ENCODE data around the gene TRDN. TPM values are rescaled to one million over a fixed set of nuclear protein-coding genes. Genes with fewer than 3 reads are reported as not detected.
A peak's percentile ranks its signal among the peaks of the same experiment; 100 is the strongest.

Gene TRDN
- total and polyA plus RNA-seq, 3 experiments from 2014 or later = not detected

- ChIA-PET POLR2A (no interaction called here), CTCF (no interaction called here)
- no peaks in the 10 kb centered on the region for H3K27me3 ChIP-seq (ENCODE audit: insufficient read depth, low read length, poor library complexity, severe bottlenecking)
- Mint-ChIP-seq H3K9me3 (peaks cover 0 to 2% (median 0%) of the 10 kb centered on the region in 5 donors), H3K4me1 (peaks cover 0 to 3% (median 0%) of the 10 kb centered on the region in 3 donors), H3K27me3 (no peaks in the 10 kb centered on the region), H3K27ac (no peak overlapping the region), H3K36me3 (no peaks in the 10 kb centered on the region), H3K4me3 (no peak overlapping the region)
- no peak for DNase-seq
- H3K27ac ChIP-seq (ENCODE audit: low read depth, low read length) = no peak overlapping the region
- no peak overlapping the region for H3K4me3 ChIP-seq (ENCODE audit: low read length)
- no peaks in the 10 kb centered on the region for H3K36me3 ChIP-seq (ENCODE audit: insufficient read depth, low read length)
- no peaks in the 10 kb centered on the region for H3K4me1 ChIP-seq (ENCODE audit: insufficient read depth, low read length)
- H3K9me3 ChIP-seq (ENCODE audit: low read length) = no peaks in the 10 kb centered on the region
Measured at GRCh38 chr6:123661105-123661891, 24.5 kb upstream of the TRDN start.

GRCh38 chr6:123659960-123660748, 23.4 kb upstream of the TRDN start:
- no peak for DNase-seq
- Mint-ChIP-seq H3K36me3 (no peaks in the 10 kb centered on the region), H3K9me3 (peaks cover 0 to 2% (median 0%) of the 10 kb centered on the region in 5 donors), H3K4me1 (peaks cover 0 to 4% (median 0%) of the 10 kb centered on the region in 3 donors), H3K27ac (no peak overlapping the region), H3K27me3 (no peaks in the 10 kb centered on the region), H3K4me3 (no peak overlapping the region)
- Histone ChIP-seq H3K36me3 (ENCODE audit: insufficient read depth, low read length) (no peaks in the 10 kb centered on the region), H3K27me3 (ENCODE audit: insufficient read depth, low read length, poor library complexity, severe bottlenecking) (no peaks in the 10 kb centered on the region), H3K27ac (ENCODE audit: low read depth, low read length) (no peak overlapping the region), H3K4me1 (ENCODE audit: insufficient read depth, low read length) (no peaks in the 10 kb centered on the region), H3K9me3 (ENCODE audit: low read length) (no peaks in the 10 kb centered on the region), H3K4me3 (ENCODE audit: low read length) (no peak overlapping the region)
- ChIA-PET POLR2A (no interaction called here), CTCF (no interaction called here)

- Mint-ChIP-seq H3K27ac (no peak overlapping the region), H3K27me3 (no peaks in the 10 kb centered on the region), H3K36me3 (no peaks in the 10 kb centered on the region), H3K4me3 (no peak overlapping the region), H3K9me3 (peaks cover 0 to 2% (median 0%) of the 10 kb centered on the region in 5 donors), H3K4me1 (peaks cover 0 to 4% (median 0%) of the 10 kb centered on the region in 3 donors)
- ChIA-PET CTCF (no interaction called here), POLR2A (no interaction called here)
- H3K9me3 ChIP-seq (ENCODE audit: low read length) = no peaks in the 10 kb centered on the region
- H3K36me3 ChIP-seq (ENCODE audit: insufficient read depth, low read length) = no peaks in the 10 kb centered on the region
- H3K27me3 ChIP-seq (ENCODE audit: insufficient read depth, low read length, poor library complexity, severe bottlenecking) = no peaks in the 10 kb centered on the region
- no peaks in the 10 kb centered on the region for H3K4me1 ChIP-seq (ENCODE audit: insufficient read depth, low read length)
- no peak for DNase-seq
- H3K4me3 ChIP-seq (ENCODE audit: low read length) = no peak overlapping the region
- H3K27ac ChIP-seq (ENCODE audit: low read depth, low read length) = no peak overlapping the region
Measured at GRCh38 chr6:123658848-123659247, 22.1 kb upstream of the TRDN start.

GRCh38 chr6:123655521-123656306, 19.0 kb upstream of the TRDN start:
- DNase-seq = no peak
- Mint-ChIP-seq H3K9me3 (peaks cover 0 to 2% (median 0%) of the 10 kb centered on the region in 5 donors), H3K4me3 (peak overlapping the region in 4 of 7 donors; percentile 29 to 54 (median 42)), H3K36me3 (no peaks in the 10 kb centered on the region), H3K4me1 (peaks cover 0 to 4% (median 0%) of the 10 kb centered on the region in 3 donors), H3K27me3 (no peaks in the 10 kb centered on the region), H3K27ac (peak overlapping the region in 1 of 8 donors; percentile 22)
- Histone ChIP-seq H3K27ac (ENCODE audit: low read depth, low read length) (no peak overlapping the region), H3K4me3 (ENCODE audit: low read length) (no peak overlapping the region), H3K36me3 (ENCODE audit: insufficient read depth, low read length) (no peaks in the 10 kb centered on the region), H3K9me3 (ENCODE audit: low read length) (no peaks in the 10 kb centered on the region), H3K27me3 (ENCODE audit: insufficient read depth, low read length, poor library complexity, severe bottlenecking) (no peaks in the 10 kb centered on the region), H3K4me1 (ENCODE audit: insufficient read depth, low read length) (no peaks in the 10 kb centered on the region)
- ChIA-PET CTCF (no interaction called here), POLR2A (no interaction called here)

- peaks cover 0 to 7% (median 4%) of the 10 kb centered on the region in 5 donors for H3K9me3 Mint-ChIP-seq
- CTCF ChIA-PET = no interaction called here
- POLR2A ChIA-PET = no interaction called here
Measured at GRCh38 chr6:123648723-123649122, 12.0 kb upstream of the TRDN start.

GRCh38 chr6:123648020-123648580, 11.3 kb upstream of the TRDN start:
- no peak overlapping the region for H3K27ac ChIP-seq (ENCODE audit: low read depth, low read length)
- DNase-seq = no peak
- H3K9me3 ChIP-seq (ENCODE audit: low read length) = no peaks in the 10 kb centered on the region
- no peaks in the 10 kb centered on the region for H3K27me3 ChIP-seq (ENCODE audit: insufficient read depth, low read length, poor library complexity, severe bottlenecking)
- no peak overlapping the region for H3K27ac Mint-ChIP-seq
- no peaks in the 10 kb centered on the region for H3K27me3 Mint-ChIP-seq
- H3K4me1 Mint-ChIP-seq = no peaks in the 10 kb centered on the region
- CTCF ChIA-PET = no interaction called here
- POLR2A ChIA-PET = no interaction called here
- H3K36me3 ChIP-seq (ENCODE audit: insufficient read depth, low read length) = no peaks in the 10 kb centered on the region
- peaks cover 0 to 7% (median 4%) of the 10 kb centered on the region in 5 donors for H3K9me3 Mint-ChIP-seq
- H3K36me3 Mint-ChIP-seq = no peaks in the 10 kb centered on the region
- H3K4me3 ChIP-seq (ENCODE audit: low read length) = no peak overlapping the region
- H3K4me1 ChIP-seq (ENCODE audit: insufficient read depth, low read length) = no peaks in the 10 kb centered on the region
- no peak overlapping the region for H3K4me3 Mint-ChIP-seq

More at GRCh38 chr6:123648723-123649122, 12.0 kb upstream of the TRDN start:
- Histone ChIP-seq H3K4me1 (ENCODE audit: insufficient read depth, low read length) (no peaks in the 10 kb centered on the region), H3K27ac (ENCODE audit: low read depth, low read length) (no peak overlapping the region), H3K27me3 (ENCODE audit: insufficient read depth, low read length, poor library complexity, severe bottlenecking) (no peaks in the 10 kb centered on the region), H3K9me3 (ENCODE audit: low read length) (no peaks in the 10 kb centered on the region), H3K36me3 (ENCODE audit: insufficient read depth, low read length) (no peaks in the 10 kb centered on the region), H3K4me3 (ENCODE audit: low read length) (no peak overlapping the region)
- H3K36me3 Mint-ChIP-seq = no peaks in the 10 kb centered on the region
- no peak overlapping the region for H3K27ac Mint-ChIP-seq
- H3K4me3 Mint-ChIP-seq = no peak overlapping the region
- DNase-seq = no peak
- no peaks in the 10 kb centered on the region for H3K4me1 Mint-ChIP-seq
- no peaks in the 10 kb centered on the region for H3K27me3 Mint-ChIP-seq

- ChIA-PET POLR2A (no interaction called here), CTCF (no interaction called here)
- Mint-ChIP-seq H3K9me3 (peaks cover 2 to 8% (median 4%) of the 10 kb centered on the region in 5 donors), H3K36me3 (no peaks in the 10 kb centered on the region), H3K27me3 (no peaks in the 10 kb centered on the region), H3K4me3 (no peak overlapping the region), H3K27ac (no peak overlapping the region), H3K4me1 (no peaks in the 10 kb centered on the region)
- no peaks in the 10 kb centered on the region for H3K36me3 ChIP-seq (ENCODE audit: insufficient read depth, low read length)
- no peak overlapping the region for H3K4me3 ChIP-seq (ENCODE audit: low read length)
- DNase-seq = no peak
- no peaks in the 10 kb centered on the region for H3K27me3 ChIP-seq (ENCODE audit: insufficient read depth, low read length, poor library complexity, severe bottlenecking)
- no peaks in the 10 kb centered on the region for H3K9me3 ChIP-seq (ENCODE audit: low read length)
- H3K27ac ChIP-seq (ENCODE audit: low read depth, low read length) = no peak overlapping the region
- no peaks in the 10 kb centered on the region for H3K4me1 ChIP-seq (ENCODE audit: insufficient read depth, low read length)
Measured at GRCh38 chr6:123641497-123641896, 4.7 kb upstream of the TRDN start.

Data from CD8-positive, alpha-beta memory T cell (primary cell).